HepG2 (cell line): Measurements from ENCODE around the gene ZNF234. TPM values are rescaled to one million over a fixed set of nuclear protein-coding genes. Genes with fewer than 3 reads are reported as not detected.
A peak's percentile ranks its signal among the peaks of the same experiment; 100 is the strongest.

Source experiments
- AHR ChIP-seq: IDR thresholded peaks from 2 replicates; pipeline ENCODE4 v1.6.1; 2018; ENCODE audit warnings: missing genetic modification reagents, missing compliant biosample characterization
- FIP1L1 ChIP-seq: fragments of 200-400 bp; formaldehyde crosslinking; IDR thresholded peaks from 2 replicates; pipeline ENCODE4 v1.6.1; 2018; ENCODE audit warnings: low read depth, mild to moderate bottlenecking, low read length, moderate library complexity, borderline replicate concordance; ENCODE audit not compliant: insufficient read depth
- KLF9 ChIP-seq: IDR thresholded peaks from 2 replicates; pipeline ENCODE4 v1.6.1; 2016; ENCODE audit warnings: low read depth
- MED1 ChIP-seq: sonication (generic); formaldehyde crosslinking; IDR thresholded peaks from 2 replicates; pipeline ENCODE4 v1.4.0; 2020; ENCODE audit warnings: missing genetic modification reagents
- ZBTB38 ChIP-seq: sonication (generic); formaldehyde crosslinking; IDR thresholded peaks from 2 replicates; pipeline ENCODE4 v1.5.1; 2020; ENCODE audit warnings: mild to moderate bottlenecking, missing genetic modification reagents
- ZBTB42 ChIP-seq: sonication (generic); formaldehyde crosslinking; IDR thresholded peaks from 2 replicates; pipeline ENCODE4 v1.5.0; 2020; ENCODE audit warnings: mild to moderate bottlenecking, missing genetic modification reagents
- ZNF121 ChIP-seq: sonication (generic); formaldehyde crosslinking; IDR thresholded peaks from 2 replicates; pipeline ENCODE4 v1.5.0; 2020; ENCODE audit warnings: mild to moderate bottlenecking, missing genetic modification reagents
- ZNF225 ChIP-seq: sonication (generic); formaldehyde crosslinking; IDR thresholded peaks from 2 replicates; pipeline ENCODE4 v1.4.0; 2020; ENCODE audit warnings: mild to moderate bottlenecking, missing genetic modification reagents
- ZNF232 ChIP-seq: sonication (generic); formaldehyde crosslinking; IDR thresholded peaks from 2 replicates; pipeline ENCODE4 v1.4.0; 2020; ENCODE audit warnings: missing genetic modification reagents, borderline replicate concordance
- ZNF589 ChIP-seq: sonication (generic); formaldehyde crosslinking; conservative IDR thresholded peaks from 2 replicates; pipeline ENCODE4 v1.8.0; 2022; ENCODE audit warnings: mild to moderate bottlenecking, moderate library complexity, missing genetic modification reagents
- ZNF614 ChIP-seq: IDR thresholded peaks from 2 replicates; pipeline ENCODE4 v1.6.1; 2018; ENCODE audit warnings: missing biosample characterization, missing genetic modification reagents, inconsistent platforms, borderline replicate concordance
- ZNF616 ChIP-seq: sonication (generic); formaldehyde crosslinking; IDR thresholded peaks from 2 replicates; pipeline ENCODE4 v1.5.0; 2020; ENCODE audit warnings: low read depth, mild to moderate bottlenecking, missing genetic modification reagents
- ZNF850 ChIP-seq: sonication (generic); formaldehyde crosslinking; conservative IDR thresholded peaks from 2 replicates; pipeline ENCODE4 v1.9.0; 2021; ENCODE audit warnings: mild to moderate bottlenecking, missing genetic modification reagents
- polyA plus RNA-seq, 8 experiments: library from polyadenylated mRNA; depleted of rRNA in 3 of 8; stranded (reverse) in 7 of 8; unstranded in 1 of 8; fragments of >200 nt; fragmentation: Illumina TruSeq in 4 of 8; extraction: Trizol in 4 of 8; gene quantifications; 2 replicates each; pipeline versions ENCODE4 v1.2.1 to v1.2.3, GENCODE V29; 2011 to 2016; ENCODE audit warnings: low read depth in 4 of 8, missing spikeins in 1 of 8, mixed read lengths in 1 of 8; ENCODE audit not compliant: insufficient read depth in 1 of 8
- total RNA-seq, 5 experiments: library from RNA; depleted of rRNA; stranded (reverse); fragments of >200 nt; fragmentation: Illumina TruSeq; extraction: Trizol; gene quantifications; 2 replicates each; pipeline ENCODE4 v1.2.3, GENCODE V29; 2016; ENCODE audit warnings: low read depth in 1 of 5
- TF ChIP-seq, protein P1 (sequence below): sonication (generic); formaldehyde crosslinking; IDR thresholded peaks from 2 replicates; pipeline ENCODE4 v1.4.0; 2020; ENCODE audit warnings: missing genetic modification reagents
- TF ChIP-seq, protein P2 (sequence below): sonication (generic); formaldehyde crosslinking; conservative IDR thresholded peaks from 2 replicates; pipeline ENCODE4 v1.5.0; 2020; ENCODE audit warnings: missing genetic modification reagents
- TF ChIP-seq, protein P3 (sequence below): sonication (generic); formaldehyde crosslinking; IDR thresholded peaks from 2 replicates; pipeline ENCODE4 v1.8.1; 2023; ENCODE audit warnings: mild to moderate bottlenecking, inconsistent platforms, moderate library complexity, missing genetic modification reagents, borderline replicate concordance
- TF ChIP-seq, protein P4 (sequence below): IDR thresholded peaks from 2 replicates; pipeline ENCODE4 v1.6.1; 2016; ENCODE audit warnings: mild to moderate bottlenecking, missing biosample characterization, missing genetic modification reagents
- TF ChIP-seq, protein P5 (sequence below): sonication (generic); formaldehyde crosslinking; IDR thresholded peaks from 2 replicates; pipeline ENCODE4 v1.5.0; 2020; ENCODE audit warnings: missing genetic modification reagents, mild to moderate bottlenecking, borderline replicate concordance
- TF ChIP-seq, protein P6 (sequence below): sonication (generic); formaldehyde crosslinking; IDR thresholded peaks from 2 replicates; pipeline ENCODE4 v1.9.0; 2021; ENCODE audit warnings: missing genetic modification reagents, borderline replicate concordance

Gene ZNF234
- total and polyA plus RNA-seq, 2 of the 13 experiments (the other 11 are each of a cell fraction or from before 2014, with no cell fraction given) = 3.5 to 11.2 TPM

DNA sequence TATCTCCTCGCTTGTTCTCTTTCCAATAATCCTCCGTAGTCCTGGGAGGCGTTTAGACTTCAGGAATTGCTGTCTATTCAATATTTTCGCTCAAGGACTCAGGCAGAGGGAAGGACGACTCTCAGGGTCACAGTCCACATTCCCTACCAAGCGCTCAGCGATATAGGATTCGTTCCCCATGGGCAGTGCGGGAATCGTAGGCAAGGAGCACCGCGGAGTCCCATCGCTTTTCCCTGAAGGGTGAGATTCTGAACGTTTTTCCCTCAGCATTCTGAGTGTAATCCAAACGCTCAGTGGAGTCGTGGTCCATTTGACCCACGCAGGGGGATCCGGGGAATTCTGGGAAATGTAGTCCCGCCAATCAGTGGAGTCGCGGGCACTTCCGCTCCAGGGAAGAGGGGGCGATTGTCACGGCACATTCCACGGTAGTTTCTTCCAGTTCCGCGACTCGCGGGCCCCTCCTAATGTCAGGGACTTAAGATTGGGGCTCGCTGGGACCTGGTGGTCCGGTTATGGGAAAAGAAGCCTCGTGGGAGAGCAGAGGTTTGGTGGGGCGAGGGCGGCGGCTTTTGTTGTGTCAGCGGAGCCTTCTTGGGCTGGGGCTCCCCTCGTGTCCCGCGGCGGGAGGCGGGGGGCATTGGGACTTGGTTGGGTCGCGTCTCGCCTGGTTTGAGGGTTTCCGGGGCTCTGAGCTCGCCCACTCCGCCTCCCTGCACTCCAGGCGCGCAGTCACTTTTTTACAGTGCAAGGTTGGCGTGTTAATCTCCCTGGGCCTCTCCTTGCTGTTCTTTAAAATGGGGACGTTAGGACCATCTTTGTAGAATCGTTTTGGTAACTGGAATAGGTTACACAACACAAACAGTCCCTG lies at the start of gene ZNF234 (continued):
- TF ChIP-seq, protein P1, sequence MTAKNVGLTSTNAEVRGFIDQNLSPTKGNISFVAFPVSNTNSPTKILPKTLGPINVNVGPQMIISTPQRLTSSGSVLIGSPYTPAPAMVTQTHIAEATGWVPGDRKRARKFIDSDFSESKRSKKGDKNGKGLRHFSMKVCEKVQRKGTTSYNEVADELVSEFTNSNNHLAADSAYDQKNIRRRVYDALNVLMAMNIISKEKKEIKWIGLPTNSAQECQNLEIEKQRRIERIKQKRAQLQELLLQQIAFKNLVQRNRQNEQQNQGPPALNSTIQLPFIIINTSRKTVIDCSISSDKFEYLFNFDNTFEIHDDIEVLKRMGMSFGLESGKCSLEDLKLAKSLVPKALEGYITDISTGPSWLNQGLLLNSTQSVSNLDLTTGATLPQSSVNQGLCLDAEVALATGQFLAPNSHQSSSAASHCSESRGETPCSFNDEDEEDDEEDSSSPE (CRISPR knock-in tag) = 0 out of 2 replicates have a peak, but pooled peaks have one; percentile 61
- TF ChIP-seq, protein P2, sequence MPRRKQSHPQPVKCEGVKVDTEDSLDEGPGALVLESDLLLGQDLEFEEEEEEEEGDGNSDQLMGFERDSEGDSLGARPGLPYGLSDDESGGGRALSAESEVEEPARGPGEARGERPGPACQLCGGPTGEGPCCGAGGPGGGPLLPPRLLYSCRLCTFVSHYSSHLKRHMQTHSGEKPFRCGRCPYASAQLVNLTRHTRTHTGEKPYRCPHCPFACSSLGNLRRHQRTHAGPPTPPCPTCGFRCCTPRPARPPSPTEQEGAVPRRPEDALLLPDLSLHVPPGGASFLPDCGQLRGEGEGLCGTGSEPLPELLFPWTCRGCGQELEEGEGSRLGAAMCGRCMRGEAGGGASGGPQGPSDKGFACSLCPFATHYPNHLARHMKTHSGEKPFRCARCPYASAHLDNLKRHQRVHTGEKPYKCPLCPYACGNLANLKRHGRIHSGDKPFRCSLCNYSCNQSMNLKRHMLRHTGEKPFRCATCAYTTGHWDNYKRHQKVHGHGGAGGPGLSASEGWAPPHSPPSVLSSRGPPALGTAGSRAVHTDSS (CRISPR knock-in tag) = no peak
- TF ChIP-seq, protein P3, sequence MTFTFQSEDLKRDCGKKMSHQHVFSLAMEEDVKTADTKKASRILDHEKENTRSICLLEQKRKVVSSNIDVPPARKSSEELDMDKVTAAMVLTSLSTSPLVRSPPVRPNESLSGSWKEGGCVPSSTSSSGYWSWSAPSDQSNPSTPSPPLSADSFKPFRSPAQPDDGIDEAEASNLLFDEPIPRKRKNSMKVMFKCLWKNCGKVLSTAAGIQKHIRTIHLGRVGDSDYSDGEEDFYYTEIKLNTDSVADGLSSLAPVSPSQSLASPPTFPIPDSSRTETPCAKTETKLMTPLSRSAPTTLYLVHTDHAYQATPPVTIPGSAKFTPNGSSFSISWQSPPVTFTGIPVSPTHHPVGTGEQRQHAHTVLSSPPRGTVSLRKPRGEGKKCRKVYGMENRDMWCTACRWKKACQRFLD (CRISPR knock-in tag) = 0 out of 2 replicates have a peak, but pooled peaks have one; percentile 41
- TF ChIP-seq KLF9 (CRISPR knock-in tag) (no peak), ZNF121 (CRISPR knock-in tag) (no peak), ZNF589 (CRISPR knock-in tag) (no peak), ZNF850 (no peak), ZBTB38 (CRISPR knock-in tag) (0 out of 2 replicates have a peak, but pooled peaks have one; percentile 12), AHR (CRISPR knock-in tag) (peak; percentile 58; the same call in 1 of the 2 replicates), ZNF232 (CRISPR knock-in tag) (no peak), MED1 (CRISPR knock-in tag) (no peak), ZNF614 (CRISPR knock-in tag) (0 out of 2 replicates have a peak, but pooled peaks have one; percentile 31), ZBTB42 (CRISPR knock-in tag) (peak; percentile 40; the same call in 1 of the 2 replicates), ZNF225 (CRISPR knock-in tag) (peak; percentile 40; the same call in 1 of the 2 replicates), FIP1L1 (no peak), ZNF616 (CRISPR knock-in tag) (no peak)
- TF ChIP-seq, protein P4, sequence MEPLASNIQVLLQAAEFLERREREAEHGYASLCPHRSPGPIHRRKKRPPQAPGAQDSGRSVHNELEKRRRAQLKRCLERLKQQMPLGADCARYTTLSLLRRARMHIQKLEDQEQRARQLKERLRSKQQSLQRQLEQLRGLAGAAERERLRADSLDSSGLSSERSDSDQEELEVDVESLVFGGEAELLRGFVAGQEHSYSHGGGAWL (CRISPR knock-in tag) = no peak; the same call in 1 of the 2 replicates
- TF ChIP-seq, protein P5, sequence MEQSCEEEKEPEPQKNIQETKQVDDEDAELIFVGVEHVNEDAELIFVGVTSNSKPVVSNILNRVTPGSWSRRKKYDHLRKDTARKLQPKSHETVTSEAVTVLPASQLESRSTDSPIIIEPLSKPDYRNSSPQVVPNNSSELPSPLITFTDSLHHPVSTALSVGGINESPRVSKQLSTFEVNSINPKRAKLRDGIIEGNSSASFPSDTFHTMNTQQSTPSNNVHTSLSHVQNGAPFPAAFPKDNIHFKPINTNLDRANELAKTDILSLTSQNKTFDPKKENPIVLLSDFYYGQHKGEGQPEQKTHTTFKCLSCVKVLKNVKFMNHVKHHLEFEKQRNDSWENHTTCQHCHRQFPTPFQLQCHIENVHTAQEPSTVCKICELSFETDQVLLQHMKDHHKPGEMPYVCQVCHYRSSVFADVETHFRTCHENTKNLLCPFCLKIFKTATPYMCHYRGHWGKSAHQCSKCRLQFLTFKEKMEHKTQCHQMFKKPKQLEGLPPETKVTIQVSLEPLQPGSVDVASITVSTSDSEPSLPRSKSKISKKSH (CRISPR knock-in tag) = peak; percentile 54; the same call in 1 of the 2 replicates
- TF ChIP-seq, protein P6, sequence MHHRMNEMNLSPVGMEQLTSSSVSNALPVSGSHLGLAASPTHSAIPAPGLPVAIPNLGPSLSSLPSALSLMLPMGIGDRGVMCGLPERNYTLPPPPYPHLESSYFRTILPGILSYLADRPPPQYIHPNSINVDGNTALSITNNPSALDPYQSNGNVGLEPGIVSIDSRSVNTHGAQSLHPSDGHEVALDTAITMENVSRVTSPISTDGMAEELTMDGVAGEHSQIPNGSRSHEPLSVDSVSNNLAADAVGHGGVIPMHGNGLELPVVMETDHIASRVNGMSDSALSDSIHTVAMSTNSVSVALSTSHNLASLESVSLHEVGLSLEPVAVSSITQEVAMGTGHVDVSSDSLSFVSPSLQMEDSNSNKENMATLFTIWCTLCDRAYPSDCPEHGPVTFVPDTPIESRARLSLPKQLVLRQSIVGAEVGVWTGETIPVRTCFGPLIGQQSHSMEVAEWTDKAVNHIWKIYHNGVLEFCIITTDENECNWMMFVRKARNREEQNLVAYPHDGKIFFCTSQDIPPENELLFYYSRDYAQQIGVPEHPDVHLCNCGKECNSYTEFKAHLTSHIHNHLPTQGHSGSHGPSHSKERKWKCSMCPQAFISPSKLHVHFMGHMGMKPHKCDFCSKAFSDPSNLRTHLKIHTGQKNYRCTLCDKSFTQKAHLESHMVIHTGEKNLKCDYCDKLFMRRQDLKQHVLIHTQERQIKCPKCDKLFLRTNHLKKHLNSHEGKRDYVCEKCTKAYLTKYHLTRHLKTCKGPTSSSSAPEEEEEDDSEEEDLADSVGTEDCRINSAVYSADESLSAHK = no peak
